HepG2 (cell line): Measurements from ENCODE around the gene GNAS. TPM values are rescaled to one million over a fixed set of nuclear protein-coding genes. Genes with fewer than 3 reads are reported as not detected.

ENCODE experiments used
- ATF7 ChIP-seq, 2 experiments: fragments of 450-650 bp in 1 of 2; sonication (generic) in 1 of 2; formaldehyde crosslinking in 1 of 2; IDR thresholded peaks; 2 replicates each; pipeline versions ENCODE4 v1.4.0 to v1.6.1; 2016 to 2020; ENCODE audit warnings: antibody characterized with exemption in 1 of 2, mild to moderate bottlenecking in 1 of 2, missing genetic modification reagents in 1 of 2
- BCLAF1 ChIP-seq: fragments of 450-650 bp; IDR thresholded peaks from 2 replicates; pipeline ENCODE4 v1.6.1; 2017; ENCODE audit warnings: mild to moderate bottlenecking
- CREB3 ChIP-seq: sonication (generic); formaldehyde crosslinking; IDR thresholded peaks from 2 replicates; pipeline ENCODE4 v1.5.0; 2020; ENCODE audit warnings: missing genetic modification reagents
- FOXA1 ChIP-seq, 2 experiments: fragments of 450-650 bp in 1 of 2; sonication (generic) in 1 of 2; formaldehyde crosslinking in 1 of 2; IDR thresholded peaks; 2 replicates each; pipeline versions ENCODE4 v1.4.0 to v1.6.1; 2016 to 2020; ENCODE audit warnings: missing genetic modification reagents in 1 of 2
- GABPA ChIP-seq, 2 experiments: IDR thresholded peaks; 2 replicates each; pipeline ENCODE4 v1.6.1; 2011 to 2016; ENCODE audit warnings: low read depth in 2 of 2, low read length in 1 of 2, missing biosample characterization in 1 of 2, missing genetic modification characterization in 1 of 2
- GABPB1 ChIP-seq: IDR thresholded peaks from 2 replicates; pipeline ENCODE4 v1.6.1; 2016; ENCODE audit warnings: mild to moderate bottlenecking, missing genetic modification reagents, moderate library complexity, missing compliant biosample characterization
- HES4 ChIP-seq: sonication (generic); formaldehyde crosslinking; IDR thresholded peaks from 2 replicates; pipeline ENCODE4 v1.9.0; 2021; ENCODE audit warnings: mild to moderate bottlenecking, missing genetic modification reagents, borderline replicate concordance
- MYC ChIP-seq: sonication (generic); formaldehyde crosslinking; IDR thresholded peaks from 2 replicates; pipeline ENCODE4 v1.9.0; 2021; ENCODE audit warnings: missing genetic modification reagents, borderline replicate concordance
- NR2C2 ChIP-seq: sonication (generic); formaldehyde crosslinking; IDR thresholded peaks from 2 replicates; pipeline ENCODE4 v1.4.0; 2020; ENCODE audit warnings: missing genetic modification reagents, mild to moderate bottlenecking, moderate library complexity, borderline replicate concordance
- RAD51 ChIP-seq: fragments of 450-650 bp; IDR thresholded peaks from 2 replicates; pipeline ENCODE4 v1.6.1; 2016; ENCODE audit warnings: borderline replicate concordance
- RFXANK ChIP-seq: IDR thresholded peaks from 2 replicates; pipeline ENCODE4 v1.6.1; 2016
- SP4 ChIP-seq: sonication (generic); formaldehyde crosslinking; IDR thresholded peaks from 2 replicates; pipeline ENCODE4 v1.8.1; 2023; ENCODE audit warnings: mild to moderate bottlenecking, missing genetic modification reagents
- STAT6 ChIP-seq: sonication (generic); formaldehyde crosslinking; IDR thresholded peaks from 2 replicates; pipeline ENCODE4 v1.4.0; 2020; ENCODE audit warnings: missing genetic modification reagents, mild to moderate bottlenecking, borderline replicate concordance
- TBP ChIP-seq: sonication (generic); formaldehyde crosslinking; IDR thresholded peaks from 2 replicates; pipeline ENCODE4 v1.5.0; 2020; ENCODE audit warnings: missing genetic modification reagents
- TCF7 ChIP-seq: sonication (generic); IDR thresholded peaks from 2 replicates; pipeline ENCODE4 v1.6.1; 2016; ENCODE audit warnings: antibody characterized with exemption, low read depth
- ZC3H4 ChIP-seq: sonication (generic); formaldehyde crosslinking; IDR thresholded peaks from 2 replicates; pipeline ENCODE4 v1.4.0; 2020; ENCODE audit warnings: missing genetic modification reagents, borderline replicate concordance
- ZFP82 ChIP-seq: sonication (generic); formaldehyde crosslinking; IDR thresholded peaks from 2 replicates; pipeline ENCODE4 v1.5.1; 2020; ENCODE audit warnings: mild to moderate bottlenecking, missing genetic modification reagents, borderline replicate concordance
- ZNF264 ChIP-seq: sonication (generic); formaldehyde crosslinking; IDR thresholded peaks from 2 replicates; pipeline ENCODE4 v1.4.0; 2020; ENCODE audit warnings: missing genetic modification reagents
- ZNF883 ChIP-seq: sonication (generic); formaldehyde crosslinking; IDR thresholded peaks from 2 replicates; pipeline ENCODE4 v1.5.1; 2020; ENCODE audit warnings: mild to moderate bottlenecking, missing genetic modification reagents; ENCODE audit errors: not compliant biosample characterization
- ZSCAN22 ChIP-seq: sonication (generic); formaldehyde crosslinking; IDR thresholded peaks from 2 replicates; pipeline ENCODE4 v1.4.0; 2020; ENCODE audit warnings: mild to moderate bottlenecking, missing genetic modification reagents
- polyA plus RNA-seq, 8 experiments: library from polyadenylated mRNA; depleted of rRNA in 3 of 8; stranded (reverse) in 7 of 8; unstranded in 1 of 8; fragments of >200 nt; fragmentation: Illumina TruSeq in 4 of 8; extraction: Trizol in 4 of 8; gene quantifications; 2 replicates each; pipeline versions ENCODE4 v1.2.1 to v1.2.3, GENCODE V29; 2011 to 2016; ENCODE audit warnings: low read depth in 4 of 8, missing spikeins in 1 of 8, mixed read lengths in 1 of 8; ENCODE audit not compliant: insufficient read depth in 1 of 8
- total RNA-seq, 5 experiments: library from RNA; depleted of rRNA; stranded (reverse); fragments of >200 nt; fragmentation: Illumina TruSeq; extraction: Trizol; gene quantifications; 2 replicates each; pipeline ENCODE4 v1.2.3, GENCODE V29; 2016; ENCODE audit warnings: low read depth in 1 of 5
- TF ChIP-seq, protein P1 (sequence below): sonication (generic); formaldehyde crosslinking; IDR thresholded peaks from 2 replicates; pipeline ENCODE4 v1.8.0; 2022; ENCODE audit warnings: mild to moderate bottlenecking, missing genetic modification reagents
- TF ChIP-seq, protein P2 (sequence below): sonication (generic); formaldehyde crosslinking; IDR thresholded peaks from 2 replicates; pipeline ENCODE4 v1.4.0; 2020; ENCODE audit warnings: missing genetic modification reagents

Gene GNAS
- total and polyA plus RNA-seq, 2 of the 13 experiments (the other 11 are each of a cell fraction or from before 2014, with no cell fraction given) = 407 to 1,008 TPM

DNA sequence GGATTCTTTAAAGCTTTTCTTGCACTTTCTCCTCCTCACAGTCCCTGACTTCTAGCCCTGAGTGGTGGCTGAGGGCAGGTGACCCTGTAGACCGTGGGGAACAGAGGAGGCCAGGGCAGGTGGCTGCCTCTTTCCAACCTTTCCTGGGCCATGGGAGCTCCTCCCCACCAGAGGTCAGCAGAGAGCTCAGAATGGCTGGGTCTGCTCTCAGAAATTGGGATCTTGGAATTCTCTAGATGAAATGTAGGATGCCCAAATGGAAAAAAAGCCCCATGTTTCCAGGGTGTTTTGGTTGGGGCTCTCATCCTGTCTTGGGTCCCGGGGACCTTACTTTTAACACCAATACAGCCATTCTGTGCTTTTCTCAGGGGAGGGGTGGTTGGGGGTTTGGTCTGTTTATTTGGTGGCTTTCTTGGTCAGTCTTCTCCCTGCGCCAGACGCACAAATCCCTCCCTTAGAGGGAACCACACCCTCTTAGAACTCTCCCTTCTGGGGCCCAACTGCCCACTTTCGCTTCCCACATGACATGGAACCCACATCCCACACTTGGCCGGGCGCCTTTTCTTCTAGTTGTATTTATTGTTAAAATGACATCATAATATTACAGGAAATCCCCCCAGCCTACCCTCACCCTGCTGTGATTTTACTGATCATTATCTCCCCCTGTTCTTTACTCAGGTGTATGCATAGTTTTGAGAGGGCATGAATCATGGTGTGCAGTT is 17.9 kb downstream of the GNAS start (continued):
- TF ChIP-seq GABPA (IDR thresholded peaks at IDR 0.05; ENCODE audit: low read depth, low read length) (no peak), GABPA (CRISPR knock-in tag; IDR thresholded peaks at IDR 0.05; ENCODE audit: low read depth) (no peak), CREB3 (CRISPR knock-in tag) (no peak), ATF7 (IDR thresholded peaks at IDR 0.05) (peak; percentile 86), ATF7 (CRISPR knock-in tag; IDR thresholded peaks at IDR 0.05) (no peak), BCLAF1 (no peak), TCF7 (no peak), GABPB1 (CRISPR knock-in tag) (no peak), ZNF883 (no peak), RFXANK (no peak), MYC (CRISPR knock-in tag) (no peak), STAT6 (CRISPR knock-in tag) (no peak), HES4 (CRISPR knock-in tag) (no peak), ZFP82 (no peak), NR2C2 (CRISPR knock-in tag) (no peak), TBP (CRISPR knock-in tag) (no peak), SP4 (no peak), ZC3H4 (no peak), ZSCAN22 (CRISPR knock-in tag) (no peak), FOXA1 (IDR thresholded peaks at IDR 0.05) (no peak), FOXA1 (CRISPR knock-in tag; IDR thresholded peaks at IDR 0.05) (no peak), RAD51 (no peak), ZNF264 (CRISPR knock-in tag) (no peak)
- TF ChIP-seq, protein P1, sequence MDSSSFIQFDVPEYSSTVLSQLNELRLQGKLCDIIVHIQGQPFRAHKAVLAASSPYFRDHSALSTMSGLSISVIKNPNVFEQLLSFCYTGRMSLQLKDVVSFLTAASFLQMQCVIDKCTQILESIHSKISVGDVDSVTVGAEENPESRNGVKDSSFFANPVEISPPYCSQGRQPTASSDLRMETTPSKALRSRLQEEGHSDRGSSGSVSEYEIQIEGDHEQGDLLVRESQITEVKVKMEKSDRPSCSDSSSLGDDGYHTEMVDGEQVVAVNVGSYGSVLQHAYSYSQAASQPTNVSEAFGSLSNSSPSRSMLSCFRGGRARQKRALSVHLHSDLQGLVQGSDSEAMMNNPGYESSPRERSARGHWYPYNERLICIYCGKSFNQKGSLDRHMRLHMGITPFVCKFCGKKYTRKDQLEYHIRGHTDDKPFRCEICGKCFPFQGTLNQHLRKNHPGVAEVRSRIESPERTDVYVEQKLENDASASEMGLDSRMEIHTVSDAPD (CRISPR knock-in tag) = no peak
- TF ChIP-seq, protein P2, sequence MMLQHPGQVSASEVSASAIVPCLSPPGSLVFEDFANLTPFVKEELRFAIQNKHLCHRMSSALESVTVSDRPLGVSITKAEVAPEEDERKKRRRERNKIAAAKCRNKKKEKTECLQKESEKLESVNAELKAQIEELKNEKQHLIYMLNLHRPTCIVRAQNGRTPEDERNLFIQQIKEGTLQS (CRISPR knock-in tag) = no peak
